ENCODE measurements around the gene GALNT10. TPM values are rescaled to one million over a fixed set of nuclear protein-coding genes. Genes with fewer than 3 reads are reported as not detected.
A peak's percentile ranks its signal among the peaks of the same experiment; 100 is the strongest.

The GALNT10 gene
- polyA plus RNA-seq, 1 donor = 20.0 TPM

- no peak for DNase-seq
Measured at GRCh38 chr5:154179846-154180710, 10.5 kb upstream of the GALNT10 start.

GRCh38 chr5:154181161-154181560 is 9.4 kb upstream of the GALNT10 start:
- DNase-seq = no peak

GRCh38 chr5:154189256-154189818 is 1.2 kb upstream of the GALNT10 start:
- no peak for DNase-seq

- DNase-seq = peak; percentile 77
Measured at GRCh38 chr5:154189819-154190594, 526 bp upstream of the GALNT10 start.

GRCh38 chr5:154191467-154192261 is 1.1 kb downstream of the GALNT10 start:
- DNase-seq = no peak

GRCh38 chr5:154193283-154193682 is 2.8 kb downstream of the GALNT10 start:
- DNase-seq = peak; percentile 56

GRCh38 chr5:154193701-154194121 is 3.2 kb downstream of the GALNT10 start:
- peak; percentile 30 for DNase-seq

GRCh38 chr5:154194345-154195329 is 4.1 kb downstream of the GALNT10 start:
- no peak for DNase-seq

- DNase-seq = no peak
Measured at GRCh38 chr5:154196281-154196680, 5.7 kb downstream of the GALNT10 start.

GRCh38 chr5:154196955-154197652 is 6.6 kb downstream of the GALNT10 start:
- no peak for DNase-seq

GRCh38 chr5:154197801-154198491 is 7.4 kb downstream of the GALNT10 start:
- DNase-seq = no peak

GRCh38 chr5:154198611-154199230 is 8.2 kb downstream of the GALNT10 start:
- DNase-seq = no peak

GRCh38 chr5:154199263-154199662 is 8.7 kb downstream of the GALNT10 start:
- DNase-seq = no peak

- DNase-seq = no peak
Measured at GRCh38 chr5:154199671-154200220, 9.2 kb downstream of the GALNT10 start.

- DNase-seq = no peak
Measured at GRCh38 chr5:154200221-154200620, 9.7 kb downstream of the GALNT10 start.

GRCh38 chr5:154201108-154201769 is 10.7 kb downstream of the GALNT10 start:
- no peak for DNase-seq

- DNase-seq = no peak
Measured at GRCh38 chr5:154202379-154203260, 12.1 kb downstream of the GALNT10 start.

Data from hindlimb muscle (tissue), 1 donor.